ENCODE results near the gene TMPRSS6. TPM values are rescaled to one million over a fixed set of nuclear protein-coding genes. Genes with fewer than 3 reads are reported as not detected.

The TMPRSS6 gene
- total and polyA plus RNA-seq, 2 of the 8 experiments (the other 6 are each of a cell fraction or from before 2014, with no cell fraction given): 0.02 TPM; not detected in 1

DNA sequence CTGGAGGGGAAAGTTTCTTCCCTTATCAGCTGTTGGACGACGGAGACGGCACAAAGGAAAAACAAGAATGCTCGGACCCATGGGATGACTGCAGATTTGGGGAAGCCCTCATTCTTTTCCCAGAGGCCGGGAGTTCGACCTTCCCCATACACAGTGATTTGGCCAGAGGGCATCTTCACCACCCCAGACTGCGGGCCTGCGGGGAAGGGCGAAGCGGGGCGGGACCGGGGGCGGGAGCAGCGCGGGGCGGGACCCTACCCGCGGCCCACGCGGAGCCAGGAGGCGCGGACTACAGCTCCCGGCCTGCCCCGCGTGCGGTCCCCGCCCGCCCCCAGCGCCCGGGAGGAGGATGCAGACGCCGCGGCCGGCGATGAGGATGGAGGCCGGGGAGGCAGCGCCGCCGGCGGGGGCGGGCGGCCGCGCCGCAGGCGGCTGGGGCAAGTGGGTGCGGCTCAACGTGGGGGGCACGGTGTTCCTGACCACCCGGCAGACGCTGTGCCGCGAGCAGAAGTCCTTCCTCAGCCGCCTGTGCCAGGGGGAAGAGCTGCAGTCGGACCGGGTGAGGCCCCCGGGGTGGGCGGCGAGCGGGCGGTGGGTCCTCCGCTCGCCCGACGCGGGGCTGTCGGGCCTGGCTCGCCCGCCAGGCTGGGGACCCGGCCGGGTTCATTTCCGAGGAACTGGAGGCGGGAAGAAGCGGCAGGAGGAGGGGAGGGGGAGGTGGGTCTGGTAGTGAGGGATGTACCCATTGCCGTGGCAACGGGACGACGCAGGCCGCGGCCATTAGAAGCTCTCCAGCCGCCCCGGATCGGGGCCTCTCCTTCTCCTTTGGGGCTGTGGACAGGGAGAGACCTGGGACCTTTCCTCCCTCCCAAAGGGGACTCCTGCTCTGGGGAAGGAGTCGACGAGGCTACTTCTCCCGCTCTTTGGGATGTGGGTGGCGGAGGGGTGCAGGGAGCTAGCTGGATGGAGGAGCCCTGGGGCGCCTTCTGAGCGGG lies 57.8 kb downstream of the TMPRSS6 start, which contains the start of gene KCTD17 (continued):
- TF ChIP-seq NRF1 (IDR thresholded peaks at IDR 0.05; ENCODE audit: low read depth, low read length) (no peak), POU5F1 (IDR thresholded peaks at IDR 0.05; ENCODE audit: low read depth, low read length) (no peak), PHF8 (conservative IDR thresholded peaks at IDR 0.05; ENCODE audit: low read depth, low read length) (peak; percentile 65), ASH2L (IDR thresholded peaks at IDR 0.05; ENCODE audit: low read length) (no peak), SIN3A (conservative IDR thresholded peaks at IDR 0.05 in 1 of 2, IDR thresholded peaks at IDR 0.05 in 1 of 2; ENCODE audit: low read depth in 1 of 2, low read length in 2 of 2) (peak; percentile 49 to 69; a peak in 1 of 4 replicates), USF2 (IDR thresholded peaks at IDR 0.05; ENCODE audit: low read length) (no peak), SP4 (IDR thresholded peaks at IDR 0.05; ENCODE audit: low read length) (no peak), GABPA (IDR thresholded peaks at IDR 0.05; ENCODE audit: borderline replicate concordance, insufficient read depth, low read length) (no peak), JUND (IDR thresholded peaks at IDR 0.05; ENCODE audit: low read length) (no peak), CBX8 (IDR thresholded peaks at IDR 0.05; ENCODE audit: borderline replicate concordance, low read depth, low read length) (no peak), KDM4A (IDR thresholded peaks at IDR 0.05; ENCODE audit: low read depth, low read length, severe bottlenecking) (peak; percentile 82), YY1 (IDR thresholded peaks at IDR 0.05; ENCODE audit: low read depth, low read length) (peak; percentile 88), SAP30 (IDR thresholded peaks at IDR 0.05; ENCODE audit: insufficient read depth, insufficient replicate concordance, low read length) (no peak), POLR2A (IDR thresholded peaks at IDR 0.05; ENCODE audit: control extremely low read depth in 1 of 2, low read depth in 2 of 2, low read length in 2 of 2) (peak in 1 of 2 experiments; percentile 48; a peak in 1 of 3 replicates), RAD21 (IDR thresholded peaks at IDR 0.05 in 1 of 2, conservative IDR thresholded peaks at IDR 0.05 in 1 of 2; ENCODE audit: low read depth in 2 of 2, low read length in 2 of 2) (no peak)
